GM12878 (cell line): ENCODE results near the gene IHH. TPM values are rescaled to one million over a fixed set of nuclear protein-coding genes. Genes with fewer than 3 reads are reported as not detected.

Source experiments
- ATAC-seq: fragments of 200-7000 bp; cut with Tn5 transposase; 3 replicates; pipeline ENCODE4 v1.9.1; 2020; ENCODE audit warnings: mild to moderate bottlenecking, moderate library complexity
- BruUV-seq: library from RNA; stranded (reverse); fragments of 400-500 nt; replicated peaks from 2 replicates; lab custom pipeline; 2021; lab: Mats Ljungman, UMichigan
- CTCF ChIA-PET: fragments of 300-600 bp; sonication (Branson Sonifier 250); formaldehyde crosslinking; extraction: SDS; loops from one replicate; lab custom pipeline; 2021; ENCODE audit warnings: inconsistent platforms; lab: Yijun Ruan, JAX
- POLR2A ChIA-PET: fragments of 350-600 bp; formaldehyde crosslinking; extraction: SDS; loops from one replicate; lab custom pipeline; 2021; ENCODE audit warnings: inconsistent platforms; lab: Charles Lee
- RAD21 ChIA-PET: fragments of 300-600 bp; sonication (Branson Sonifier 250); formaldehyde crosslinking; loops from one replicate; lab custom pipeline; 2023; ENCODE audit warnings: antibody characterized with exemption; ENCODE audit not compliant: unreplicated experiment; lab: Charles Lee
- SMC1A ChIA-PET: fragments of 300-600 bp; sonication (Branson Sonifier 250); formaldehyde crosslinking; loops from one replicate; lab custom pipeline; 2023; ENCODE audit not compliant: unreplicated experiment, uncharacterized antibody; lab: Charles Lee
- DNase-seq: peaks from one replicate; pipeline ENCODE4 v3.0.0-alpha.2; 2011; ENCODE audit warnings: low read depth, low spot score
- FAIRE-seq: peaks from 3 replicates; lab custom pipeline; 2011; peaks lifted over from hg19 to GRCh38; lab: Jason Lieb, UNC
- H2AFZ ChIP-seq: 2 replicates; pipeline ENCODE4 v1.6.0; 2011; ENCODE audit warnings: low read depth, low read length, control low read depth; ENCODE audit not compliant: control insufficient read depth
- H3K27ac ChIP-seq: 2 replicates; pipeline ENCODE4 v1.5.1; 2011; ENCODE audit warnings: control low read depth; ENCODE audit not compliant: control insufficient read depth, insufficient read depth
- H3K27me3 ChIP-seq, 2 experiments: replicated peaks in 1 of 2; 2 replicates each; pipeline versions ENCODE4 v1.6.0 to v1.6.1; 2011; ENCODE audit warnings: low read length in 1 of 2; ENCODE audit not compliant: control insufficient read depth in 2 of 2, insufficient read depth in 2 of 2
- H3K36me3 ChIP-seq, 2 experiments: 2 replicates each; pipeline ENCODE4 v1.5.1; 2011; ENCODE audit warnings: low read length in 1 of 2; ENCODE audit not compliant: control insufficient read depth in 2 of 2, insufficient read depth in 2 of 2
- H3K4me1 ChIP-seq: 2 replicates; pipeline ENCODE4 v1.6.1; 2011; ENCODE audit warnings: mild to moderate bottlenecking, low read length, moderate library complexity, mixed read lengths; ENCODE audit not compliant: control insufficient read depth, insufficient read depth
- H3K4me2 ChIP-seq: 2 replicates; pipeline ENCODE4 v1.6.0; 2011; ENCODE audit warnings: control low read depth; ENCODE audit not compliant: control insufficient read depth, insufficient read depth
- H3K4me3 ChIP-seq: fragments of 200-600 bp; sonication (generic); 2 replicates; pipeline ENCODE4 v1.5.1; 2016
- H3K79me2 ChIP-seq: 2 replicates; pipeline ENCODE4 v1.6.0; 2011; ENCODE audit warnings: low read length; ENCODE audit not compliant: control insufficient read depth, insufficient read depth
- H3K9ac ChIP-seq: 2 replicates; pipeline ENCODE4 v1.8.0; 2011; ENCODE audit warnings: low read length, control low read depth, mixed read lengths; ENCODE audit not compliant: control insufficient read depth, insufficient read depth
- H3K9me3 ChIP-seq: replicated peaks from 3 replicates; pipeline ENCODE4 v1.5.1; 2011; ENCODE audit warnings: mild to moderate bottlenecking, low read length; ENCODE audit not compliant: control insufficient read depth, insufficient read depth
- H4K20me1 ChIP-seq: 2 replicates; pipeline ENCODE4 v1.6.0; 2011; ENCODE audit not compliant: control insufficient read depth, insufficient read depth
- CEBPB ChIP-seq, 2 experiments: fragments of 150-350 bp in 1 of 2; IDR thresholded peaks; 2 replicates each; pipeline ENCODE4 v1.6.1; 2012 to 2014; ENCODE audit warnings: low read depth in 2 of 2, low read length in 2 of 2, borderline replicate concordance in 1 of 2, inconsistent platforms in 1 of 2
- CEBPZ ChIP-seq: fragments of 150-350 bp; IDR thresholded peaks from 2 replicates; pipeline ENCODE4 v1.6.1; 2016; ENCODE audit warnings: low read depth, low read length
- HCFC1 ChIP-seq: fragments of 150-350 bp; IDR thresholded peaks from 2 replicates; pipeline ENCODE4 v1.6.1; 2014; ENCODE audit warnings: low read length
- KAT2A ChIP-seq: conservative IDR thresholded peaks from 2 replicates; pipeline ENCODE4 v1.6.1; 2011; ENCODE audit warnings: low read depth, low read length; ENCODE audit not compliant: control insufficient read depth
- NFYA ChIP-seq: IDR thresholded peaks from 2 replicates; pipeline ENCODE4 v1.6.1; 2011; ENCODE audit warnings: low read depth, mild to moderate bottlenecking, low read length, improper control_type of control experiment, borderline replicate concordance
- SREBF2 ChIP-seq: IDR thresholded peaks from 2 replicates; pipeline ENCODE4 v1.6.1; 2012; ENCODE audit warnings: mild to moderate bottlenecking, low read length
- TCF7 ChIP-seq: IDR thresholded peaks from 2 replicates; pipeline ENCODE4 v1.6.1; 2014; ENCODE audit warnings: antibody characterized with exemption, borderline replicate concordance
- ZNF24 ChIP-seq: fragments of 450-650 bp; IDR thresholded peaks from 2 replicates; pipeline ENCODE4 v1.6.1; 2017; ENCODE audit warnings: antibody characterized with exemption, mild to moderate bottlenecking
- ZNF274 ChIP-seq: IDR thresholded peaks from one replicate; pipeline ENCODE4 v1.8.0; 2011; ENCODE audit not compliant: insufficient read length, insufficient read depth
- WGBS: methylation state at CpG from one replicate; pipeline ENCODE4 v1.1.6; 2016; ENCODE audit warnings: low lambda C conversion rate; ENCODE audit not compliant: insufficient replicate concordance, insufficient coverage; ENCODE audit errors: missing lambda C conversion rate; 5-methylcytosine and 5-hydroxymethylcytosine counted together
- in situ Hi-C: fragments of 300-500 bp; cut with MboI; formaldehyde crosslinking; loops from 9 replicates; pipeline ENCODE4 v1.14.3; 2018; ENCODE audit warnings: mixed read lengths
- intact Hi-C: fragments of 100-400 bp; cut with micrococcal nuclease; formaldehyde crosslinking; loops from one replicate; pipeline ENCODE4 v1.14.2; 2022; ENCODE audit not compliant: unreplicated experiment
- polyA plus RNA-seq, 11 experiments: library from polyadenylated mRNA; depleted of rRNA in 4 of 11; unstranded in 6 of 11; stranded (reverse) in 5 of 11; fragments of >200 nt; fragmentation: Nextera tagmentation in 4 of 11; fragmentation: Illumina TruSeq in 1 of 11; extraction: Ambion mirVana in 4 of 11; extraction: Trizol in 1 of 11; gene quantifications; 1 replicate in 1 of 11; 2 replicates in 10 of 11; pipeline versions ENCODE4 v1.2.1 to v1.2.3, GENCODE V29; 2011 to 2016; ENCODE audit warnings: inconsistent platforms in 2 of 11, missing spikeins in 2 of 11, low read depth in 1 of 11
- total RNA-seq, 4 experiments: library from RNA; depleted of rRNA in 3 of 4; stranded (reverse); fragments of >200 nt in 3 of 4; fragmentation: Illumina TruSeq in 1 of 4; extraction: Trizol in 1 of 4; gene quantifications; 2 replicates each; pipeline versions ENCODE4 v1.2.1 to v1.2.3, GENCODE V29; 2013 to 2021

Gene IHH
- total and polyA plus RNA-seq, 10 of the 15 experiments (the other 5 are each of a cell fraction or from before 2014, with no cell fraction given): 0.04 TPM; not detected in 9

- no peak for FAIRE-seq
- intact Hi-C loops (loop anchor here (5.0 kb wide), 1 partner anchor 242 kb away; no protein-coding TSS in a partner anchor), in situ Hi-C loops (loop anchor here (5.0 kb wide), 2 partner anchors 92 to 242 kb away; no protein-coding TSS in a partner anchor)
- ChIA-PET SMC1A (interaction anchor here (0.8 to 2.0 kb wide), 2 partner anchors 17 to 65 kb away, joined by 3 to 5 read pairs; no protein-coding TSS in a partner anchor), CTCF (interaction anchor here (0.7 to 5.2 kb wide), 3 partner anchors 26 to 99 kb away, joined by 3 to 51 read pairs (median 3); no protein-coding TSS in a partner anchor), RAD21 (interaction anchor here (0.7 to 1.2 kb wide), 2 partner anchors 64 to 194 kb away, joined by 3 to 4 read pairs; no protein-coding TSS in a partner anchor), POLR2A (no interaction called here)
- Histone ChIP-seq H3K36me3 (no peaks in the 10 kb centered on the region), H3K9ac (no peak overlapping the region), H3K9me3 (no peaks in the 10 kb centered on the region), H3K79me2 (no peaks in the 10 kb centered on the region), H3K4me2 (no peak overlapping the region), H4K20me1 (no peaks in the 10 kb centered on the region; the same call in 1 of the 2 replicates), H2AFZ (no peak overlapping the region), H3K27me3 (peaks cover 19 to 21% of the 10 kb centered on the region in 2 experiments), H3K27ac (no peak overlapping the region), H3K4me3 (no peak overlapping the region), H3K4me1 (no peaks in the 10 kb centered on the region)
- no TSS peak for BruUV-seq
- no peak for ATAC-seq
- TF ChIP-seq CEBPZ (no peak), TCF7 (no peak), HCFC1 (no peak), NFYA (no peak), ZNF24 (no peak), SREBF2 (no peak), ZNF274 (no peak), CEBPB (IDR thresholded peaks at IDR 0.05; ENCODE audit: borderline replicate concordance in 1 of 2, low read depth in 2 of 2, low read length in 2 of 2) (no peak), KAT2A (no peak)
- WGBS: 52% methylated on average over 43 of the region's 43 CpGs
- DNase-seq: no peak
Observed at GRCh38 chr2:219054956-219055903, 5.5 kb downstream of the IHH start.
